ENCODE results near the gene DHX38.
A peak's percentile ranks its signal among the peaks of the same experiment; 100 is the strongest.
"Not testable (repeated sequence)": the region's sequence is repeated elsewhere in the genome, so short reads cannot be mapped to it uniquely, and the experiment has no call there.

DNA sequence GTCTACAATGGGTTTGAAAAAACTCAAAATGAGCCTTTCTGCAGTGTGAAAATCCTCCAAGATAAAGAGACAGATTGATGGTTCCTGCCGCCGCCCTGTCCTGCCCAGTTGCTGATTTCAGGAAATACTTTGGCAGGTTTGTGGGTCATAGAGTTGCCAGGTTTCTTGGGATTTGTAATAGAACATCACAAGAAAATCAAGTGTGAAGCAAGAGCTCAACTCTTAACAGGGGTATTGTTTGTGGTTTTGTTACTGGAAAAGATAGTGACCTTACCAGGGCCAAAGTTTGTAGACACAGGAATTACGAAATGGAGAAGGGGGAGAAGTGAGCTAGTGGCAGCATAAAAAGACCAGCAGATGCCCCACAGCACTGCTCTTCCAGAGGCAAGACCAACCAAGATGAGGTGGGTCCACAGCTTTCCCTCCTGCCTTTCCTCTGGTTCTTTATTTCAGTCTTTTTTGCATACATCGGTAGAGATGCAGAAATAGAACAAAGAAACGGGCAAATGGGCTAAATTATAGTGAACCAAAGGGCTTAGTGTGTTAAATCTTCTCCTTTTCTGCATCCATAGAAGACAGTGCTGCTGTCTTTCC lies 39.3 kb upstream of the DHX38 start, which contains the start of gene HP:
- TF ChIP-seq JUND (IDR thresholded peaks at IDR 0.05): peak; percentile 24 to 81
- peak; percentile 85 for TF ChIP-seq MAX (IDR thresholded peaks at IDR 0.05)
- TF ChIP-seq, protein P1, sequence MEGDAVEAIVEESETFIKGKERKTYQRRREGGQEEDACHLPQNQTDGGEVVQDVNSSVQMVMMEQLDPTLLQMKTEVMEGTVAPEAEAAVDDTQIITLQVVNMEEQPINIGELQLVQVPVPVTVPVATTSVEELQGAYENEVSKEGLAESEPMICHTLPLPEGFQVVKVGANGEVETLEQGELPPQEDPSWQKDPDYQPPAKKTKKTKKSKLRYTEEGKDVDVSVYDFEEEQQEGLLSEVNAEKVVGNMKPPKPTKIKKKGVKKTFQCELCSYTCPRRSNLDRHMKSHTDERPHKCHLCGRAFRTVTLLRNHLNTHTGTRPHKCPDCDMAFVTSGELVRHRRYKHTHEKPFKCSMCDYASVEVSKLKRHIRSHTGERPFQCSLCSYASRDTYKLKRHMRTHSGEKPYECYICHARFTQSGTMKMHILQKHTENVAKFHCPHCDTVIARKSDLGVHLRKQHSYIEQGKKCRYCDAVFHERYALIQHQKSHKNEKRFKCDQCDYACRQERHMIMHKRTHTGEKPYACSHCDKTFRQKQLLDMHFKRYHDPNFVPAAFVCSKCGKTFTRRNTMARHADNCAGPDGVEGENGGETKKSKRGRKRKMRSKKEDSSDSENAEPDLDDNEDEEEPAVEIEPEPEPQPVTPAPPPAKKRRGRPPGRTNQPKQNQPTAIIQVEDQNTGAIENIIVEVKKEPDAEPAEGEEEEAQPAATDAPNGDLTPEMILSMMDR (IDR thresholded peaks at IDR 0.05; ENCODE audit: low read depth, low read length, missing input control): not testable (repeated sequence)
- peak; percentile 17 to 38 for TF ChIP-seq RAD21 (IDR thresholded peaks at IDR 0.05)
- TF ChIP-seq, protein P2, sequence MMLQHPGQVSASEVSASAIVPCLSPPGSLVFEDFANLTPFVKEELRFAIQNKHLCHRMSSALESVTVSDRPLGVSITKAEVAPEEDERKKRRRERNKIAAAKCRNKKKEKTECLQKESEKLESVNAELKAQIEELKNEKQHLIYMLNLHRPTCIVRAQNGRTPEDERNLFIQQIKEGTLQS (IDR thresholded peaks at IDR 0.05): peak; percentile 42
- peak in 1 of 2 donors; percentile 23 for TF ChIP-seq GABPA (IDR thresholded peaks at IDR 0.05 in 1 of 2, conservative IDR thresholded peaks at IDR 0.05 in 1 of 2)
- peak; percentile 81 for TF ChIP-seq YY1 (IDR thresholded peaks at IDR 0.05)
- peak; percentile 70 for TF ChIP-seq SP1 (IDR thresholded peaks at IDR 0.05)
- TF ChIP-seq, protein P3, sequence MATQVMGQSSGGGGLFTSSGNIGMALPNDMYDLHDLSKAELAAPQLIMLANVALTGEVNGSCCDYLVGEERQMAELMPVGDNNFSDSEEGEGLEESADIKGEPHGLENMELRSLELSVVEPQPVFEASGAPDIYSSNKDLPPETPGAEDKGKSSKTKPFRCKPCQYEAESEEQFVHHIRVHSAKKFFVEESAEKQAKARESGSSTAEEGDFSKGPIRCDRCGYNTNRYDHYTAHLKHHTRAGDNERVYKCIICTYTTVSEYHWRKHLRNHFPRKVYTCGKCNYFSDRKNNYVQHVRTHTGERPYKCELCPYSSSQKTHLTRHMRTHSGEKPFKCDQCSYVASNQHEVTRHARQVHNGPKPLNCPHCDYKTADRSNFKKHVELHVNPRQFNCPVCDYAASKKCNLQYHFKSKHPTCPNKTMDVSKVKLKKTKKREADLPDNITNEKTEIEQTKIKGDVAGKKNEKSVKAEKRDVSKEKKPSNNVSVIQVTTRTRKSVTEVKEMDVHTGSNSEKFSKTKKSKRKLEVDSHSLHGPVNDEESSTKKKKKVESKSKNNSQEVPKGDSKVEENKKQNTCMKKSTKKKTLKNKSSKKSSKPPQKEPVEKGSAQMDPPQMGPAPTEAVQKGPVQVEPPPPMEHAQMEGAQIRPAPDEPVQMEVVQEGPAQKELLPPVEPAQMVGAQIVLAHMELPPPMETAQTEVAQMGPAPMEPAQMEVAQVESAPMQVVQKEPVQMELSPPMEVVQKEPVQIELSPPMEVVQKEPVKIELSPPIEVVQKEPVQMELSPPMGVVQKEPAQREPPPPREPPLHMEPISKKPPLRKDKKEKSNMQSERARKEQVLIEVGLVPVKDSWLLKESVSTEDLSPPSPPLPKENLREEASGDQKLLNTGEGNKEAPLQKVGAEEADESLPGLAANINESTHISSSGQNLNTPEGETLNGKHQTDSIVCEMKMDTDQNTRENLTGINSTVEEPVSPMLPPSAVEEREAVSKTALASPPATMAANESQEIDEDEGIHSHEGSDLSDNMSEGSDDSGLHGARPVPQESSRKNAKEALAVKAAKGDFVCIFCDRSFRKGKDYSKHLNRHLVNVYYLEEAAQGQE (IDR thresholded peaks at IDR 0.05): peak; percentile 80
- not testable (repeated sequence) for TF ChIP-seq FOXA1 (IDR thresholded peaks at IDR 0.05)
- TF ChIP-seq TAF1 (conservative IDR thresholded peaks at IDR 0.05): peak; percentile 53
- TF ChIP-seq, protein P4, sequence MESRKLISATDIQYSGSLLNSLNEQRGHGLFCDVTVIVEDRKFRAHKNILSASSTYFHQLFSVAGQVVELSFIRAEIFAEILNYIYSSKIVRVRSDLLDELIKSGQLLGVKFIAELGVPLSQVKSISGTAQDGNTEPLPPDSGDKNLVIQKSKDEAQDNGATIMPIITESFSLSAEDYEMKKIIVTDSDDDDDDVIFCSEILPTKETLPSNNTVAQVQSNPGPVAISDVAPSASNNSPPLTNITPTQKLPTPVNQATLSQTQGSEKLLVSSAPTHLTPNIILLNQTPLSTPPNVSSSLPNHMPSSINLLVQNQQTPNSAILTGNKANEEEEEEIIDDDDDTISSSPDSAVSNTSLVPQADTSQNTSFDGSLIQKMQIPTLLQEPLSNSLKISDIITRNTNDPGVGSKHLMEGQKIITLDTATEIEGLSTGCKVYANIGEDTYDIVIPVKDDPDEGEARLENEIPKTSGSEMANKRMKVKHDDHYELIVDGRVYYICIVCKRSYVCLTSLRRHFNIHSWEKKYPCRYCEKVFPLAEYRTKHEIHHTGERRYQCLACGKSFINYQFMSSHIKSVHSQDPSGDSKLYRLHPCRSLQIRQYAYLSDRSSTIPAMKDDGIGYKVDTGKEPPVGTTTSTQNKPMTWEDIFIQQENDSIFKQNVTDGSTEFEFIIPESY (IDR thresholded peaks at IDR 0.05): peak; percentile 64
- peak; percentile 60 to 88 for TF ChIP-seq RXRA (IDR thresholded peaks at IDR 0.05)
